ENCODE data around the gene DCP1A. TPM values are rescaled to one million over a fixed set of nuclear protein-coding genes. Genes with fewer than 3 reads are reported as not detected.
A peak's percentile ranks its signal among the peaks of the same experiment; 100 is the strongest.
"Not testable (repeated sequence)": the region's sequence is repeated elsewhere in the genome, so short reads cannot be mapped to it uniquely, and the experiment has no call there.

Gene DCP1A
- total RNA-seq, 1 donor from 2014 or later, result 41.6 TPM

DNA sequence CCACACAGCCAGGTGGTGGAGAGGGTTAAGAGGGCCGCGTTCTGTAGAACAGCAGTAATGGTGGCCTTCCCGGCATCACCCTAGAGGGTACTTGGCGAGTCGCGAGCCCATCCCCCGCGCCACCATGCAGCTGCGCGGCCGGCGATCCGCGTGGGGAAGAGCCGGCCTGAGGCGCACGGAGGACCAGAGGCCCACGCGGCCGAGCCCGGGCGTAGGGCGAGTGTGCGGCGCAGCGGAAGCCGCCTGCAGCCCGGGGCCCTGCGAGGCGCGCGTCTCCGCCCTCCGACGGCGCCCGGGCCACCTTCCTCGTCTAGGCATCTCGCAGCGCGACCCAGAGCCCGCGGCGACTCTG is 91.9 kb downstream of the DCP1A start:
- Mint-ChIP-seq H3K36me3 (ENCODE audit: unreplicated experiment) (no peaks in the 10 kb centered on the region), H3K4me1 (ENCODE audit: low read depth, unreplicated experiment) (peaks cover 24% of the 10 kb centered on the region), H3K27ac (ENCODE audit: unreplicated experiment) (peak overlapping the region; percentile 89), H3K4me3 (ENCODE audit: unreplicated experiment) (peak overlapping the region; percentile 92), H3K27me3 (ENCODE audit: unreplicated experiment) (peaks cover 4% of the 10 kb centered on the region), H3K9me3 (ENCODE audit: unreplicated experiment) (peaks cover 11% of the 10 kb centered on the region)
- TF ChIP-seq, protein P1, sequence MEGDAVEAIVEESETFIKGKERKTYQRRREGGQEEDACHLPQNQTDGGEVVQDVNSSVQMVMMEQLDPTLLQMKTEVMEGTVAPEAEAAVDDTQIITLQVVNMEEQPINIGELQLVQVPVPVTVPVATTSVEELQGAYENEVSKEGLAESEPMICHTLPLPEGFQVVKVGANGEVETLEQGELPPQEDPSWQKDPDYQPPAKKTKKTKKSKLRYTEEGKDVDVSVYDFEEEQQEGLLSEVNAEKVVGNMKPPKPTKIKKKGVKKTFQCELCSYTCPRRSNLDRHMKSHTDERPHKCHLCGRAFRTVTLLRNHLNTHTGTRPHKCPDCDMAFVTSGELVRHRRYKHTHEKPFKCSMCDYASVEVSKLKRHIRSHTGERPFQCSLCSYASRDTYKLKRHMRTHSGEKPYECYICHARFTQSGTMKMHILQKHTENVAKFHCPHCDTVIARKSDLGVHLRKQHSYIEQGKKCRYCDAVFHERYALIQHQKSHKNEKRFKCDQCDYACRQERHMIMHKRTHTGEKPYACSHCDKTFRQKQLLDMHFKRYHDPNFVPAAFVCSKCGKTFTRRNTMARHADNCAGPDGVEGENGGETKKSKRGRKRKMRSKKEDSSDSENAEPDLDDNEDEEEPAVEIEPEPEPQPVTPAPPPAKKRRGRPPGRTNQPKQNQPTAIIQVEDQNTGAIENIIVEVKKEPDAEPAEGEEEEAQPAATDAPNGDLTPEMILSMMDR (IDR thresholded peaks at IDR 0.05; ENCODE audit: partially characterized antibody, unreplicated experiment), result no peak
- no peak for DNase-seq

DNA sequence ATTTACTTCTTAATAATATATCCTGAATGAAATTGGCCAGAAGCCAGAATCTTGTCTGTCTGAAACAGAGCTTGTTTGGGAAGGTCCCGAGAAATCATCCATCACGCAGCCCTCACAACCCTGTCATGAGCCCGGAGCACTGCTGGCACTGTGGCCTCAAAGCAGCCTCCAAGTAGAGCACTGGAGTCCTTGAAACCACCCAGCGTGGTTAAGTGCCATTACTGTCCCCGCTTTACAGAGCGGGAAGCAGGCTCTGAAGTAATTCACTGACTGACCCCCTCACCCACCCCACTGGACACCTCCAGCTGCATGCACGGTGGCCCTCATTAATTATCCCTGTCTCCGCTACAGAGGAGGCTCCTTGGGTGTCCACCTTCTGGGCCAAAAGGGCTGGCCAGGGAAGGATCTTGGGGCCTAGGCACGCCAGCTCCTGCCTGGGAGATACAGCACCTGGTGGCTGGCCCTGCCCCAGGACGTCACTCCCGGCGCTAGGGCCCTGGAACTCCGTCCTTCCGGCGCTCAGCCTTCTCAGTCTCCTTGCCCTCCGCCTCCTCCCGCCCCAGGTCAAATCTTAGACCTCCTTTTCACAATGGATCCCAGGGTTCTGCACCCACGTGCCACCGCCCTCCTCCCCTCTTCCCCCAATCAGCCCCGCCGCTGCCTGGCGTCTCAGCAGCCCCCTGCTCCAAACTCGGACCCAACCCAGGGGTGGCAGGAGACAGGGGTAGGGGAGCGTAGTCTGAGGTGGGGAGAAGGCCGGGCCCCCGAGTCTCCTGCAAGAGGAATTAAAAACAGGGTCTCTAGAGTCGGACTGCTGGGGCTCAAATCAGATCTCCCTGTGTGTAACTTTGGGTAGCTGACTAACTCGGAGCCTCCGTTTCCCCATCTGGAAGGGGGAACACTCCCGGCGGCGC is 92.6 kb downstream of the DCP1A start:
- H3K27ac Mint-ChIP-seq (ENCODE audit: unreplicated experiment), result peak overlapping the region; percentile 89
- peaks cover 4% of the 10 kb centered on the region for H3K27me3 Mint-ChIP-seq (ENCODE audit: unreplicated experiment)
- H3K4me3 Mint-ChIP-seq (ENCODE audit: unreplicated experiment), result peak overlapping the region; percentile 92
- peaks cover 24% of the 10 kb centered on the region for H3K4me1 Mint-ChIP-seq (ENCODE audit: low read depth, unreplicated experiment)
- TF ChIP-seq, protein P1 (IDR thresholded peaks at IDR 0.05; ENCODE audit: partially characterized antibody, unreplicated experiment), result no peak
- peaks cover 11% of the 10 kb centered on the region for H3K9me3 Mint-ChIP-seq (ENCODE audit: unreplicated experiment)
- no peaks in the 10 kb centered on the region for H3K36me3 Mint-ChIP-seq (ENCODE audit: unreplicated experiment)
- peak; percentile 76 for DNase-seq

DNA sequence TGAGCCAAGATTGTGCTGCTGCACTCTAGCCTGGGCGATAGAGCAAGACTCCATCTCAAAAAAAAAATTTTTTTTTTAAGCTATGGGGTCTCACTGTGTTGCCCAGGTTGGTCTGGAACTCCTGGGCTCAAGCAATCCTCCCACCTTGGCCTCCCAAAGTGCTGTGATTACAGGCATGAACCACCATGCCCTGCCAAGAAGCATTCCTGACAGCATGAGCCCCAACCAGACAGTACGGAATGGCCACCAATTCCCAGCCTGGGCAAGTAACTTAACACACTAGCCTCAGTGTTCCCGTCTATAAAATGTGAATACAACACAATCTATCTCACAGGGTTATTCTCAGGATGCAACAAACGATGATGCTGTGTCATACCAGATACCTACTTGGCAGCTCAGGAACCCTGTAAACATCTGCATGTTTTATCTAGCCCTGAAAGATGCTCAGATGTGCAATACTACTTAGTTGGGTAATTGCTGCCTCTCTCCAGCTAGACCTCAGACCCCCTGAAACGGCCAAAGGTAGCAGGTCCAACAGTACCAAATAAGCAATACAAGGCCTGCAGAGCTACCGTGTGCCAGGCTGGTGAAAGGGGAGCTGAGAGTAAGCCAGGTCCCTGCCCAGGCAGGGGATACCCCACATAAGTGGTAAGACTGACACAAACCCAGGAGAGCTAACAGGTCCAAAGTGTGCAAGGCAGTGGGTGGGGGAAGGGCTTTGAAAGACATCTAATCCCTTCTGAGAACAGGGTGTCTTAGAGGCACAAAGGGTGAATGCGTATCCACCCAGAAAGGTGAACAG is 93.4 kb downstream of the DCP1A start:
- H3K4me1 Mint-ChIP-seq (ENCODE audit: low read depth, unreplicated experiment), result peaks cover 15% of the 10 kb centered on the region
- peak overlapping the region; percentile 89 for H3K27ac Mint-ChIP-seq (ENCODE audit: unreplicated experiment)
- peaks cover 4% of the 10 kb centered on the region for H3K27me3 Mint-ChIP-seq (ENCODE audit: unreplicated experiment)
- DNase-seq, result no peak
- TF ChIP-seq, protein P1 (IDR thresholded peaks at IDR 0.05; ENCODE audit: partially characterized antibody, unreplicated experiment), result no peak
- peak overlapping the region; percentile 92 for H3K4me3 Mint-ChIP-seq (ENCODE audit: unreplicated experiment)
- no peaks in the 10 kb centered on the region for H3K36me3 Mint-ChIP-seq (ENCODE audit: unreplicated experiment)
- peaks cover 8% of the 10 kb centered on the region for H3K9me3 Mint-ChIP-seq (ENCODE audit: unreplicated experiment)

DNA sequence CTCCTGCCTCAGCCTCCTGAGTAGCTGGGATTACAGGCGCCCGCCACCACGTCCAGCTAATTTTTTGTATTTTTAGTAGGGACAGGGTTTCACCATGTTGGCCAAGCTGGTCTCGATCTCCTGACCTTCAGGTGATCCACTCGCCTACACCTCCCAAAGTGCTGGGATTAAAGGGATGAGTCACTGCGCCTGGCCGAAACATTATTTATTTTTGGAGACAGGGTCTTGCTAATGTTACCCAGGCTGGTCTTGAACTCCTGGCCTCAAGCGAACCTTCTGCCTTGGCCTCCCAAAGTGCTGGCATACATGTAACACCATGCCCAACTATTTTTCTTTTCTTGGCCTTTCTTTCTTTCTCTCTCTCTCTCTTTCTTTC is 94.4 kb downstream of the DCP1A start:
- not testable (repeated sequence) for H3K27ac Mint-ChIP-seq (ENCODE audit: unreplicated experiment); H3K36me3 Mint-ChIP-seq (ENCODE audit: unreplicated experiment); DNase-seq; H3K27me3 Mint-ChIP-seq (ENCODE audit: unreplicated experiment); H3K9me3 Mint-ChIP-seq (ENCODE audit: unreplicated experiment)
- Mint-ChIP-seq H3K4me1 (ENCODE audit: low read depth, unreplicated experiment) (peaks cover 13% of the 10 kb centered on the region), H3K4me3 (ENCODE audit: unreplicated experiment) (peak overlapping the region; percentile 67)

DNA sequence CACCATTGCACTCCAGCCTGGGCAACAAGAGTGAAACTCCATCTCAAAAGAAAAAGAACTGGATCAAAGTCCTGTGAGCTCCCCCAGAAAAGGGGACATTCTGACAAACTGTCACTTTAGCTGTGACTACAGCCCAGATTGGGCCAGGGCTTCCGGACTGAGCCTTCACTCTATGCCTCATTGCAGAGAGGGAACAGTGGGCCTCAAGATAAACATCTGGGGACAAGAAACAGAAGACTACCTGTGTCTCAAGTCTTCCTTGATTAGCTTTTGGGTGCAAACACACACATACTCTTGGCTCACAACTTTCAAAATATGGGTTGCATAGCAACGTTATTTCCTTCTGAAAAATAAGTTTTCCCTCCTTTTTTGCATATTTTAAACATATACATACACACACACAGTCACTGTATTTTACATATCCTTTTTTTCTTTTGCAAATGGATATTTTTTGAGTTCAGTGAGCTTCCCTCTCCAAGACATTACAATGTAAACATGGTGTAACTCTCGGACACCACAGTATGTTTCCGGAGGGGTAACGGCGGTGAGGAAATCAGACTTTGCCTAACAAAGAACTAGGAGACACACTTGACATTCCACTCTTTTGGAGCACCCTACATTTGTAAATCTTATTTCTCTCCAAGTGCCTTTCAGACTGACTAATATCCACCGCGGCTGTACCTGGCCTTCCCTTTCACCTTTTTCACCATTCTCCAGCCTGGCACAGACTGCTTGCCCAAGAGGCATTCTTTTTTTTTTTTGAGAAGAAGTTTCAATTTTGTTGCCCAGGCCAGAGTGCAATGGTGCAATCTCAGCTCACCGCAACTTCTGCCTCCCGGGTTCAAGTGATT is 95.0 kb downstream of the DCP1A start:
- H3K36me3 Mint-ChIP-seq (ENCODE audit: unreplicated experiment), result peaks cover 4% of the 10 kb centered on the region
- peaks cover 10% of the 10 kb centered on the region for H3K9me3 Mint-ChIP-seq (ENCODE audit: unreplicated experiment)
- H3K27me3 Mint-ChIP-seq (ENCODE audit: unreplicated experiment), result peaks cover 2% of the 10 kb centered on the region
- H3K4me3 Mint-ChIP-seq (ENCODE audit: unreplicated experiment), result peak overlapping the region; percentile 63
- TF ChIP-seq, protein P1 (IDR thresholded peaks at IDR 0.05; ENCODE audit: partially characterized antibody, unreplicated experiment), result no peak
- H3K4me1 Mint-ChIP-seq (ENCODE audit: low read depth, unreplicated experiment), result peaks cover 13% of the 10 kb centered on the region
- H3K27ac Mint-ChIP-seq (ENCODE audit: unreplicated experiment), result no peak overlapping the region
- DNase-seq, result no peak

Data from glutamatergic neuron (in vitro differentiated cells).